ENCODE data around the gene INSR. TPM values are rescaled to one million over a fixed set of nuclear protein-coding genes. Genes with fewer than 3 reads are reported as not detected.

The INSR gene
- total and polyA plus RNA-seq, 2 donors from 2014 or later, result 15.5 to 50.4 TPM

GRCh38 chr19:7179917-7180306 is 114.3 kb downstream of the INSR start:
- H3K36me3 ChIP-seq (ENCODE audit: control insufficient read depth in 2 of 3, insufficient read depth in 3 of 3, low read length in 3 of 3), result peaks cover 0 to 3% (median 2%) of the 10 kb centered on the region in 3 donors
- H3K27me3 ChIP-seq (ENCODE audit: control insufficient read depth, insufficient read depth, low read length), result no peaks in the 10 kb centered on the region
- FAIRE-seq (no peak), DNase-seq (no peak)
- no peak overlapping the region for H3K9ac ChIP-seq (ENCODE audit: low read length in 3 of 3)
- peaks cover 0 to 4% (median 2%) of the 10 kb centered on the region in 3 donors for H3K4me1 ChIP-seq (ENCODE audit: control insufficient read depth in 2 of 3, insufficient read depth in 2 of 3, low read depth in 1 of 3, low read length in 3 of 3)
- no peaks in the 10 kb centered on the region for H3K9me3 ChIP-seq (ENCODE audit: control insufficient read depth in 2 of 3, insufficient read depth in 1 of 3, low read length in 3 of 3)
- H3K4me3 ChIP-seq (ENCODE audit: low read length in 3 of 3), result no peak overlapping the region
- no peak overlapping the region for H3K27ac ChIP-seq (ENCODE audit: low read depth in 2 of 2, low read length in 2 of 2)
- intact Hi-C loops (cut with DNase I), result no loop called here
- TF ChIP-seq, protein P1, sequence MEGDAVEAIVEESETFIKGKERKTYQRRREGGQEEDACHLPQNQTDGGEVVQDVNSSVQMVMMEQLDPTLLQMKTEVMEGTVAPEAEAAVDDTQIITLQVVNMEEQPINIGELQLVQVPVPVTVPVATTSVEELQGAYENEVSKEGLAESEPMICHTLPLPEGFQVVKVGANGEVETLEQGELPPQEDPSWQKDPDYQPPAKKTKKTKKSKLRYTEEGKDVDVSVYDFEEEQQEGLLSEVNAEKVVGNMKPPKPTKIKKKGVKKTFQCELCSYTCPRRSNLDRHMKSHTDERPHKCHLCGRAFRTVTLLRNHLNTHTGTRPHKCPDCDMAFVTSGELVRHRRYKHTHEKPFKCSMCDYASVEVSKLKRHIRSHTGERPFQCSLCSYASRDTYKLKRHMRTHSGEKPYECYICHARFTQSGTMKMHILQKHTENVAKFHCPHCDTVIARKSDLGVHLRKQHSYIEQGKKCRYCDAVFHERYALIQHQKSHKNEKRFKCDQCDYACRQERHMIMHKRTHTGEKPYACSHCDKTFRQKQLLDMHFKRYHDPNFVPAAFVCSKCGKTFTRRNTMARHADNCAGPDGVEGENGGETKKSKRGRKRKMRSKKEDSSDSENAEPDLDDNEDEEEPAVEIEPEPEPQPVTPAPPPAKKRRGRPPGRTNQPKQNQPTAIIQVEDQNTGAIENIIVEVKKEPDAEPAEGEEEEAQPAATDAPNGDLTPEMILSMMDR (IDR thresholded peaks at IDR 0.05; ENCODE audit: borderline replicate concordance, extremely low read depth, insufficient read depth), result no peak

DNA sequence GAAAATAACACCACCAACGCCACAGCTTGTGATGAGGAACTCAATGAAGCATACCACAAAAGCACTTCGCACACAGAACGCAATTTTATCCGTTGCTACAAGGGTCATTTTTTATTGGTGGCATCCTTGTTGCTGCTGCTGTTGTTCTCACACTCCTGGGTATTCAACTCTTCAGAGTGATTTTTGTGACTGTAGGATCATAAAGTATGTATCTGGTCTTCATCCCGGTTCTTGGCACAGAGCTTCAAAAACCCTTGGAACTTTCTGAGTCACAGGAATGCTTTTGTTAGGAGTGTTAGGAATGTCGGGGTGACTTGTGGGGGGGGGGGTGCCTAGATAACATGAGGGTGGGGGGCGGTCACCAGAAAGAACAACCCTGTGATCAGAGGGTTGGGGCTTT is 116.3 kb downstream of the INSR start:
- intact Hi-C loops (cut with DNase I), result no loop called here
- no peak for DNase-seq

DNA sequence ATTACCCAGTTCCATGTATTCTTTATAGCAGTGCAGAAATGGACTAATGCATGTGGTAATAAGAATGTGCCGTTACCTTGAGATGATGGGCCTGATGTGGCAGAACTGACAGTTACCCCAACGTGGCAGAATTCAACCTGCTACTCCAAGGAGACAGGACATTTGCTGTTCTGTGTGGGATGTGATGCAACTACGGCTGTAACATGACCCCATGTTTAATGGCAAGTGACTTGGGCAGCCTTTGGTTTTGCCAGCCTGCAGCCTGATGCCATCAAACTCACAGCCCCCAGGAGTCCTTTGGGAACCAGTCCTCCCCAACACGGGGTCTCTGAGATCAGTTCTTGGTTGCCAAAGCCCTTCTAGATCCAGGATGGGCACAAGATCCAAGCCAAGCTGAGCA is 117.4 kb downstream of the INSR start:
- FAIRE-seq, result no peak
- Histone ChIP-seq H3K4me3 (ENCODE audit: low read length in 3 of 3) (no peak overlapping the region), H3K4me1 (ENCODE audit: control insufficient read depth in 2 of 3, insufficient read depth in 2 of 3, low read depth in 1 of 3, low read length in 3 of 3) (no peaks in the 10 kb centered on the region), H3K9me3 (ENCODE audit: control insufficient read depth in 2 of 3, insufficient read depth in 1 of 3, low read length in 3 of 3) (no peaks in the 10 kb centered on the region), H3K27ac (ENCODE audit: low read depth in 2 of 2, low read length in 2 of 2) (no peak overlapping the region), H3K36me3 (ENCODE audit: control insufficient read depth in 2 of 3, insufficient read depth in 3 of 3, low read length in 3 of 3) (peaks cover 2 to 18% (median 6%) of the 10 kb centered on the region in 3 donors), H3K9ac (ENCODE audit: low read length in 3 of 3) (no peak overlapping the region), H3K27me3 (ENCODE audit: control insufficient read depth, insufficient read depth, low read length) (no peaks in the 10 kb centered on the region)
- DNase-seq, result no peak
- intact Hi-C loops (cut with DNase I), result no loop called here
- TF ChIP-seq, protein P1 (IDR thresholded peaks at IDR 0.05; ENCODE audit: borderline replicate concordance, extremely low read depth, insufficient read depth), result no peak

More for the DNA sequence above, 116.3 kb downstream of the INSR start:
- H3K9me3 ChIP-seq (ENCODE audit: control insufficient read depth in 2 of 3, insufficient read depth in 1 of 3, low read length in 3 of 3), result no peaks in the 10 kb centered on the region
- H3K4me1 ChIP-seq (ENCODE audit: control insufficient read depth in 2 of 3, insufficient read depth in 2 of 3, low read depth in 1 of 3, low read length in 3 of 3), result peaks cover 0 to 2% (median 0%) of the 10 kb centered on the region in 3 donors
- H3K9ac ChIP-seq (ENCODE audit: low read length in 3 of 3), result no peak overlapping the region
- no peak overlapping the region for H3K4me3 ChIP-seq (ENCODE audit: low read length in 3 of 3)
- H3K27me3 ChIP-seq (ENCODE audit: control insufficient read depth, insufficient read depth, low read length), result no peaks in the 10 kb centered on the region
- H3K27ac ChIP-seq (ENCODE audit: low read depth in 2 of 2, low read length in 2 of 2), result no peak overlapping the region
- no peak for FAIRE-seq
- peaks cover 0 to 9% (median 5%) of the 10 kb centered on the region in 3 donors for H3K36me3 ChIP-seq (ENCODE audit: control insufficient read depth in 2 of 3, insufficient read depth in 3 of 3, low read length in 3 of 3)
- TF ChIP-seq, protein P1 (IDR thresholded peaks at IDR 0.05; ENCODE audit: borderline replicate concordance, extremely low read depth, insufficient read depth), result no peak

DNA sequence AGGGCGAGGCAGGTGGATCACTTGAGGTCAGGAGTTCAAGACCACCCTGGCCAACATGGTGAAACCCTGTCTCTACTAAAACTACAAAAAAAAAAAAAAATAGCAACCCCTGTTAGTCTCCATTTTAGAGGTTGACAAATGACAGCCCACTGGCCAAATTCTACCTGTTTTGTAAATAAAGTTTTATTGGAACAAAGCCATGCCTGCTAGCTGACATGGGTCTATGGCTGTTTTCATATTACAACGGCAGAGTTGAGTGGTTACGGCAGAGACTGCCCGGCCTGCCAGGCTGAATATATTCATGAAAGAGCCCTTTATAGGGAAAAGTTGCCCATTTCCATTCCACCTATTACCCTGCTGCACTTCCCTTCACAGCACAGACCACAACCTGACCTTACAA is 121.4 kb downstream of the INSR start:
- Histone ChIP-seq H3K36me3 (ENCODE audit: control insufficient read depth in 2 of 3, insufficient read depth in 3 of 3, low read length in 3 of 3) (peaks cover 17 to 50% (median 31%) of the 10 kb centered on the region in 3 donors), H3K9ac (ENCODE audit: low read length in 3 of 3) (no peak overlapping the region), H3K9me3 (ENCODE audit: control insufficient read depth in 2 of 3, insufficient read depth in 1 of 3, low read length in 3 of 3) (no peaks in the 10 kb centered on the region), H3K27ac (ENCODE audit: low read depth in 2 of 2, low read length in 2 of 2) (no peak overlapping the region), H3K27me3 (ENCODE audit: control insufficient read depth, insufficient read depth, low read length) (no peaks in the 10 kb centered on the region), H3K4me1 (ENCODE audit: control insufficient read depth in 2 of 3, insufficient read depth in 2 of 3, low read depth in 1 of 3, low read length in 3 of 3) (no peaks in the 10 kb centered on the region), H3K4me3 (ENCODE audit: low read length in 3 of 3) (no peak overlapping the region)
- intact Hi-C loops (cut with DNase I), result no loop called here
- TF ChIP-seq, protein P1 (IDR thresholded peaks at IDR 0.05; ENCODE audit: borderline replicate concordance, extremely low read depth, insufficient read depth), result no peak
- no peak for FAIRE-seq
- no peak for DNase-seq

All from kidney (tissue), 14 donors.